ENCODE measurements around the gene ANKRD6.

- TF ChIP-seq, protein P1, sequence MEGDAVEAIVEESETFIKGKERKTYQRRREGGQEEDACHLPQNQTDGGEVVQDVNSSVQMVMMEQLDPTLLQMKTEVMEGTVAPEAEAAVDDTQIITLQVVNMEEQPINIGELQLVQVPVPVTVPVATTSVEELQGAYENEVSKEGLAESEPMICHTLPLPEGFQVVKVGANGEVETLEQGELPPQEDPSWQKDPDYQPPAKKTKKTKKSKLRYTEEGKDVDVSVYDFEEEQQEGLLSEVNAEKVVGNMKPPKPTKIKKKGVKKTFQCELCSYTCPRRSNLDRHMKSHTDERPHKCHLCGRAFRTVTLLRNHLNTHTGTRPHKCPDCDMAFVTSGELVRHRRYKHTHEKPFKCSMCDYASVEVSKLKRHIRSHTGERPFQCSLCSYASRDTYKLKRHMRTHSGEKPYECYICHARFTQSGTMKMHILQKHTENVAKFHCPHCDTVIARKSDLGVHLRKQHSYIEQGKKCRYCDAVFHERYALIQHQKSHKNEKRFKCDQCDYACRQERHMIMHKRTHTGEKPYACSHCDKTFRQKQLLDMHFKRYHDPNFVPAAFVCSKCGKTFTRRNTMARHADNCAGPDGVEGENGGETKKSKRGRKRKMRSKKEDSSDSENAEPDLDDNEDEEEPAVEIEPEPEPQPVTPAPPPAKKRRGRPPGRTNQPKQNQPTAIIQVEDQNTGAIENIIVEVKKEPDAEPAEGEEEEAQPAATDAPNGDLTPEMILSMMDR (conservative IDR thresholded peaks at IDR 0.05; ENCODE audit: low read length): no peak
- no peak for TF ChIP-seq EZH2phosphoT487 (IDR thresholded peaks at IDR 0.05; ENCODE audit: borderline replicate concordance, low read depth, low read length)
These were observed 164.4 kb downstream of the ANKRD6 start for GRCh38 chr6:89597372-89597771.
